WTC11 (cell line): ENCODE results near the gene ZBTB32. TPM values are rescaled to one million over a fixed set of nuclear protein-coding genes. Genes with fewer than 3 reads are reported as not detected.
A peak's percentile ranks its signal among the peaks of the same experiment; 100 is the strongest.

Experiments used
- ATAC-seq: fragments of 200-7000 bp; cut with Tn5 transposase; 2 replicates; pipeline ENCODE4 v1.10.0; 2021; ENCODE audit warnings: mild to moderate bottlenecking, moderate library complexity
- CTCF ChIA-PET: fragments of 300-600 bp; sonication (Branson Sonifier 250); formaldehyde crosslinking; loops from one replicate; lab custom pipeline; 2021; ENCODE audit warnings: antibody characterized with exemption; lab: Charles Lee
- POLR2A ChIA-PET: fragments of 350-600 bp; sonication (Branson Sonifier 250); formaldehyde crosslinking; loops from one replicate; lab custom pipeline; 2021; ENCODE audit warnings: antibody characterized with exemption; lab: Charles Lee
- DNase-seq: peaks from one replicate; pipeline ENCODE4 v3.0.0; 2021; ENCODE audit warnings: low spot score
- H3K27ac Mint-ChIP-seq: 2 replicates; pipeline ENCODE4 v1.8.0; 2021; ENCODE audit warnings: mixed read lengths
- H3K27me3 Mint-ChIP-seq: 2 replicates; pipeline ENCODE4 v1.8.0; 2021; ENCODE audit warnings: low read depth, mild to moderate bottlenecking, moderate library complexity, mixed read lengths
- H3K36me3 Mint-ChIP-seq: 2 replicates; pipeline ENCODE4 v1.8.0; 2021; ENCODE audit warnings: mixed read lengths
- H3K4me1 Mint-ChIP-seq: 2 replicates; pipeline ENCODE4 v1.8.0; 2022; ENCODE audit warnings: mixed read lengths
- H3K4me3 Mint-ChIP-seq: 2 replicates; pipeline ENCODE4 v1.8.0; 2021; ENCODE audit warnings: mild to moderate bottlenecking, moderate library complexity, mixed read lengths
- H3K9me3 Mint-ChIP-seq: 2 replicates; pipeline ENCODE4 v1.8.0; 2021; ENCODE audit warnings: mixed read lengths
- ATF1 ChIP-seq: sonication (generic); formaldehyde crosslinking; IDR thresholded peaks from 2 replicates; pipeline ENCODE4 v1.8.1; 2023; ENCODE audit warnings: mild to moderate bottlenecking, moderate library complexity, missing genetic modification reagents
- FOXK1 ChIP-seq: sonication (generic); formaldehyde crosslinking; IDR thresholded peaks from 2 replicates; pipeline ENCODE4 v1.8.0; 2022; ENCODE audit warnings: mild to moderate bottlenecking, moderate library complexity, missing genetic modification reagents
- GRHL2 ChIP-seq: fragments of 250-450 bp; sonication (Bioruptor Pico); IDR thresholded peaks from 2 replicates; pipeline ENCODE4 v1.8.0; 2022; ENCODE audit warnings: mild to moderate bottlenecking, moderate library complexity; ENCODE audit not compliant: insufficient replicate concordance, severe bottlenecking
- GTF2I ChIP-seq: fragments of 250-450 bp; sonication (Bioruptor Pico); conservative IDR thresholded peaks from 2 replicates; pipeline ENCODE4 v1.4.0; 2021; ENCODE audit warnings: mild to moderate bottlenecking
- JUN ChIP-seq: sonication (generic); formaldehyde crosslinking; IDR thresholded peaks from 2 replicates; pipeline ENCODE4 v1.8.0; 2023; ENCODE audit warnings: mild to moderate bottlenecking, missing genetic modification reagents
- NR1H2 ChIP-seq: sonication (generic); formaldehyde crosslinking; IDR thresholded peaks from 2 replicates; pipeline ENCODE4 v1.9.0; 2021; ENCODE audit warnings: mild to moderate bottlenecking, moderate library complexity, missing genetic modification reagents
- NR2C2 ChIP-seq: sonication (generic); formaldehyde crosslinking; IDR thresholded peaks from 2 replicates; pipeline ENCODE4 v1.8.0; 2022; ENCODE audit warnings: mild to moderate bottlenecking, missing genetic modification reagents
- NR3C1 ChIP-seq: sonication (generic); formaldehyde crosslinking; conservative IDR thresholded peaks from 2 replicates; pipeline ENCODE4 v1.8.1; 2023; ENCODE audit warnings: low read depth, mild to moderate bottlenecking, missing genetic modification reagents
- OVOL2 ChIP-seq: fragments of 250-450 bp; sonication (Bioruptor Pico); IDR thresholded peaks from 2 replicates; pipeline ENCODE4 v1.9.0; 2021; ENCODE audit warnings: mild to moderate bottlenecking, borderline replicate concordance
- RORB ChIP-seq: fragments of 250-450 bp; sonication (Bioruptor Pico); IDR thresholded peaks from 2 replicates; pipeline ENCODE4 v1.9.0; 2021; ENCODE audit warnings: mild to moderate bottlenecking
- SMAD3 ChIP-seq: sonication (generic); formaldehyde crosslinking; IDR thresholded peaks from 2 replicates; pipeline ENCODE4 v1.8.0; 2022; ENCODE audit warnings: missing genetic modification reagents, mild to moderate bottlenecking, borderline replicate concordance
- ZBTB21 ChIP-seq: sonication (generic); formaldehyde crosslinking; IDR thresholded peaks from 2 replicates; pipeline ENCODE4 v1.8.1; 2023; ENCODE audit warnings: mild to moderate bottlenecking, missing genetic modification reagents, borderline replicate concordance
- ZNF121 ChIP-seq: sonication (generic); formaldehyde crosslinking; IDR thresholded peaks from 2 replicates; pipeline ENCODE4 v1.8.0; 2023; ENCODE audit warnings: missing genetic modification reagents
- ZNF232 ChIP-seq: sonication (generic); formaldehyde crosslinking; IDR thresholded peaks from 2 replicates; pipeline ENCODE4 v1.8.0; 2022; ENCODE audit warnings: mild to moderate bottlenecking, missing genetic modification reagents
- ZNF317 ChIP-seq: sonication (generic); formaldehyde crosslinking; IDR thresholded peaks from 2 replicates; pipeline ENCODE4 v1.8.1; 2023; ENCODE audit warnings: low read depth, mild to moderate bottlenecking, moderate library complexity, missing genetic modification reagents, borderline replicate concordance
- total RNA-seq: library from RNA; stranded (reverse); gene quantifications from 3 replicates; pipeline ENCODE4 v1.2.3, GENCODE V29; 2021
- TF ChIP-seq, protein P1 (sequence below): fragments of 250-450 bp; sonication (Bioruptor Pico); IDR thresholded peaks from 2 replicates; pipeline ENCODE4 v1.9.0; 2021; ENCODE audit warnings: mild to moderate bottlenecking
- TF ChIP-seq, protein P2 (sequence below): sonication (generic); formaldehyde crosslinking; IDR thresholded peaks from 2 replicates; pipeline ENCODE4 v1.8.0; 2023; ENCODE audit warnings: missing genetic modification reagents, mild to moderate bottlenecking, borderline replicate concordance
- TF ChIP-seq, protein P3 (sequence below): fragments of 250-450 bp; sonication (Bioruptor Pico); IDR thresholded peaks from 2 replicates; pipeline ENCODE4 v1.9.0; 2021; ENCODE audit warnings: mild to moderate bottlenecking
- TF ChIP-seq, protein P4 (sequence below): sonication (generic); formaldehyde crosslinking; IDR thresholded peaks from 2 replicates; pipeline ENCODE4 v1.8.0; 2022; ENCODE audit warnings: mild to moderate bottlenecking, missing genetic modification reagents
- TF ChIP-seq, protein P5 (sequence below): sonication (generic); formaldehyde crosslinking; IDR thresholded peaks from 2 replicates; pipeline ENCODE4 v1.8.1; 2023; ENCODE audit warnings: mild to moderate bottlenecking, missing genetic modification reagents

ZBTB32 gene
- total RNA-seq, 1 experiment from 2014 or later: 0.11 TPM

DNA sequence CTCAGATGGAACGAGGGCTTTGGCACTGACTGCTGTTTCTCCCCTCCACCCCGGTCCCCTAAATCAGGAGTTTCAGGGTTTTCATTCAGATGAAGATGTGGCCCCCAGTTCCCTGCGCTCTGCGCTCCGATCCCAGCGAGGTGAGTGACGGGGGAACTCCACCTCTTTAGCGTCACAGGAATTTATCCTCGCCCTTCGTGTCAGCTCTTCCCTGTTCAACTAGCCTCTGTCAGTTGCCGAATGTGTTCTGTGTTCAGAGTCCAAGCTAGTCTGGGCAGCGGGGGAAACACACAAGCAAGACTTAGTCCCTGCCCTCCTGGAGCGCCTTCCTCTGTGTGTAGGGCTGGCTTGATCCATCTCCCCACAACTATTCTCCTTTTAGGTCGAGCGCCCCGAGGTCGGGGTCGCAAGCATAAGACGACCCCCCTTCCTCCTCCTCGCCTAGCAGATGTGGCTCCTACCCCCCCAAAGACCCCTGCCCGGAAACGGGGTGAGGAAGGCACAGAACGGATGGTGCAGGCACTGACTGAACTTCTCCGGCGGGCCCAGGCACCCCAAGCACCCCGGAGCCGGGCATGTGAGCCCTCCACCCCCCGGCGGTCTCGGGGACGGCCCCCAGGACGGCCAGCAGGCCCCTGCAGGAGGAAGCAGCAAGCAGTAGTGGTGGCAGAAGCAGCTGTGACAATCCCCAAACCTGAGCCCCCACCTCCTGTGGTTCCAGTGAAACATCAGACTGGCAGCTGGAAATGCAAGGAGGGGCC lies 15.2 kb downstream of the ZBTB32 start:
- ATAC-seq (no peak), DNase-seq (no peak)
- POLR2A ChIA-PET: no interaction called here
- Mint-ChIP-seq H3K4me1 (peaks cover 21% of the 10 kb centered on the region), H3K27me3 (no peaks in the 10 kb centered on the region), H3K9me3 (no peaks in the 10 kb centered on the region), H3K27ac (peak overlapping the region; percentile 85), H3K4me3 (peak overlapping the region; percentile 79), H3K36me3 (peaks cover 23% of the 10 kb centered on the region)
- no peak for TF ChIP-seq RORB (CRISPR knock-in tag)
- TF ChIP-seq JUN (CRISPR knock-in tag): no peak
- TF ChIP-seq NR3C1 (CRISPR knock-in tag): no peak
- TF ChIP-seq, protein P1, sequence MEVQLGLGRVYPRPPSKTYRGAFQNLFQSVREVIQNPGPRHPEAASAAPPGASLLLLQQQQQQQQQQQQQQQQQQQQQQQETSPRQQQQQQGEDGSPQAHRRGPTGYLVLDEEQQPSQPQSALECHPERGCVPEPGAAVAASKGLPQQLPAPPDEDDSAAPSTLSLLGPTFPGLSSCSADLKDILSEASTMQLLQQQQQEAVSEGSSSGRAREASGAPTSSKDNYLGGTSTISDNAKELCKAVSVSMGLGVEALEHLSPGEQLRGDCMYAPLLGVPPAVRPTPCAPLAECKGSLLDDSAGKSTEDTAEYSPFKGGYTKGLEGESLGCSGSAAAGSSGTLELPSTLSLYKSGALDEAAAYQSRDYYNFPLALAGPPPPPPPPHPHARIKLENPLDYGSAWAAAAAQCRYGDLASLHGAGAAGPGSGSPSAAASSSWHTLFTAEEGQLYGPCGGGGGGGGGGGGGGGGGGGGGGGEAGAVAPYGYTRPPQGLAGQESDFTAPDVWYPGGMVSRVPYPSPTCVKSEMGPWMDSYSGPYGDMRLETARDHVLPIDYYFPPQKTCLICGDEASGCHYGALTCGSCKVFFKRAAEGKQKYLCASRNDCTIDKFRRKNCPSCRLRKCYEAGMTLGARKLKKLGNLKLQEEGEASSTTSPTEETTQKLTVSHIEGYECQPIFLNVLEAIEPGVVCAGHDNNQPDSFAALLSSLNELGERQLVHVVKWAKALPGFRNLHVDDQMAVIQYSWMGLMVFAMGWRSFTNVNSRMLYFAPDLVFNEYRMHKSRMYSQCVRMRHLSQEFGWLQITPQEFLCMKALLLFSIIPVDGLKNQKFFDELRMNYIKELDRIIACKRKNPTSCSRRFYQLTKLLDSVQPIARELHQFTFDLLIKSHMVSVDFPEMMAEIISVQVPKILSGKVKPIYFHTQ (CRISPR knock-in tag): no peak
- no peak for TF ChIP-seq ZBTB21 (CRISPR knock-in tag)
- TF ChIP-seq ZNF317 (CRISPR knock-in tag): no peak
- TF ChIP-seq NR2C2 (CRISPR knock-in tag): no peak
- no peak for TF ChIP-seq ATF1 (CRISPR knock-in tag)
- TF ChIP-seq SMAD3 (CRISPR knock-in tag): no peak
- TF ChIP-seq GRHL2 (CRISPR knock-in tag): no peak
- TF ChIP-seq, protein P2, sequence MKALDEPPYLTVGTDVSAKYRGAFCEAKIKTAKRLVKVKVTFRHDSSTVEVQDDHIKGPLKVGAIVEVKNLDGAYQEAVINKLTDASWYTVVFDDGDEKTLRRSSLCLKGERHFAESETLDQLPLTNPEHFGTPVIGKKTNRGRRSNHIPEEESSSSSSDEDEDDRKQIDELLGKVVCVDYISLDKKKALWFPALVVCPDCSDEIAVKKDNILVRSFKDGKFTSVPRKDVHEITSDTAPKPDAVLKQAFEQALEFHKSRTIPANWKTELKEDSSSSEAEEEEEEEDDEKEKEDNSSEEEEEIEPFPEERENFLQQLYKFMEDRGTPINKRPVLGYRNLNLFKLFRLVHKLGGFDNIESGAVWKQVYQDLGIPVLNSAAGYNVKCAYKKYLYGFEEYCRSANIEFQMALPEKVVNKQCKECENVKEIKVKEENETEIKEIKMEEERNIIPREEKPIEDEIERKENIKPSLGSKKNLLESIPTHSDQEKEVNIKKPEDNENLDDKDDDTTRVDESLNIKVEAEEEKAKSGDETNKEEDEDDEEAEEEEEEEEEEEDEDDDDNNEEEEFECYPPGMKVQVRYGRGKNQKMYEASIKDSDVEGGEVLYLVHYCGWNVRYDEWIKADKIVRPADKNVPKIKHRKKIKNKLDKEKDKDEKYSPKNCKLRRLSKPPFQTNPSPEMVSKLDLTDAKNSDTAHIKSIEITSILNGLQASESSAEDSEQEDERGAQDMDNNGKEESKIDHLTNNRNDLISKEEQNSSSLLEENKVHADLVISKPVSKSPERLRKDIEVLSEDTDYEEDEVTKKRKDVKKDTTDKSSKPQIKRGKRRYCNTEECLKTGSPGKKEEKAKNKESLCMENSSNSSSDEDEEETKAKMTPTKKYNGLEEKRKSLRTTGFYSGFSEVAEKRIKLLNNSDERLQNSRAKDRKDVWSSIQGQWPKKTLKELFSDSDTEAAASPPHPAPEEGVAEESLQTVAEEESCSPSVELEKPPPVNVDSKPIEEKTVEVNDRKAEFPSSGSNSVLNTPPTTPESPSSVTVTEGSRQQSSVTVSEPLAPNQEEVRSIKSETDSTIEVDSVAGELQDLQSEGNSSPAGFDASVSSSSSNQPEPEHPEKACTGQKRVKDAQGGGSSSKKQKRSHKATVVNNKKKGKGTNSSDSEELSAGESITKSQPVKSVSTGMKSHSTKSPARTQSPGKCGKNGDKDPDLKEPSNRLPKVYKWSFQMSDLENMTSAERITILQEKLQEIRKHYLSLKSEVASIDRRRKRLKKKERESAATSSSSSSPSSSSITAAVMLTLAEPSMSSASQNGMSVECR (CRISPR knock-in tag): no peak
- TF ChIP-seq FOXK1 (CRISPR knock-in tag): no peak
- TF ChIP-seq, protein P3, sequence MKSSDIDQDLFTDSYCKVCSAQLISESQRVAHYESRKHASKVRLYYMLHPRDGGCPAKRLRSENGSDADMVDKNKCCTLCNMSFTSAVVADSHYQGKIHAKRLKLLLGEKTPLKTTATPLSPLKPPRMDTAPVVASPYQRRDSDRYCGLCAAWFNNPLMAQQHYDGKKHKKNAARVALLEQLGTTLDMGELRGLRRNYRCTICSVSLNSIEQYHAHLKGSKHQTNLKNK (CRISPR knock-in tag): no peak
- TF ChIP-seq OVOL2 (CRISPR knock-in tag): no peak
- TF ChIP-seq, protein P4, sequence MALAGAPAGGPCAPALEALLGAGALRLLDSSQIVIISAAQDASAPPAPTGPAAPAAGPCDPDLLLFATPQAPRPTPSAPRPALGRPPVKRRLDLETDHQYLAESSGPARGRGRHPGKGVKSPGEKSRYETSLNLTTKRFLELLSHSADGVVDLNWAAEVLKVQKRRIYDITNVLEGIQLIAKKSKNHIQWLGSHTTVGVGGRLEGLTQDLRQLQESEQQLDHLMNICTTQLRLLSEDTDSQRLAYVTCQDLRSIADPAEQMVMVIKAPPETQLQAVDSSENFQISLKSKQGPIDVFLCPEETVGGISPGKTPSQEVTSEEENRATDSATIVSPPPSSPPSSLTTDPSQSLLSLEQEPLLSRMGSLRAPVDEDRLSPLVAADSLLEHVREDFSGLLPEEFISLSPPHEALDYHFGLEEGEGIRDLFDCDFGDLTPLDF (CRISPR knock-in tag): no peak
- TF ChIP-seq, protein P5, sequence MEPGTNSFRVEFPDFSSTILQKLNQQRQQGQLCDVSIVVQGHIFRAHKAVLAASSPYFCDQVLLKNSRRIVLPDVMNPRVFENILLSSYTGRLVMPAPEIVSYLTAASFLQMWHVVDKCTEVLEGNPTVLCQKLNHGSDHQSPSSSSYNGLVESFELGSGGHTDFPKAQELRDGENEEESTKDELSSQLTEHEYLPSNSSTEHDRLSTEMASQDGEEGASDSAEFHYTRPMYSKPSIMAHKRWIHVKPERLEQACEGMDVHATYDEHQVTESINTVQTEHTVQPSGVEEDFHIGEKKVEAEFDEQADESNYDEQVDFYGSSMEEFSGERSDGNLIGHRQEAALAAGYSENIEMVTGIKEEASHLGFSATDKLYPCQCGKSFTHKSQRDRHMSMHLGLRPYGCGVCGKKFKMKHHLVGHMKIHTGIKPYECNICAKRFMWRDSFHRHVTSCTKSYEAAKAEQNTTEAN (CRISPR knock-in tag): no peak
- TF ChIP-seq NR1H2 (CRISPR knock-in tag): no peak
- no peak for TF ChIP-seq ZNF232 (CRISPR knock-in tag)
- TF ChIP-seq GTF2I (CRISPR knock-in tag): no peak
- TF ChIP-seq ZNF121 (CRISPR knock-in tag): no peak
- CTCF ChIA-PET: interaction anchor here (1.0 to 1.7 kb wide), 4 partner anchors 17 to 101 kb away, joined by 3 to 7 read pairs (median 4); no protein-coding TSS in a partner anchor
